Nephron (organoid): ENCODE results near the gene CABLES2.

Experiments
- H3K27ac Mint-ChIP-seq, 3 experiments: 2 replicates each; pipeline ENCODE4 v1.8.0; 2020; ENCODE audit warnings: mixed read lengths in 3 of 3, mild to moderate bottlenecking in 2 of 3, moderate library complexity in 1 of 3
- H3K27me3 Mint-ChIP-seq: 2 replicates; pipeline ENCODE4 v1.8.0; 2021; ENCODE audit warnings: low read depth, mild to moderate bottlenecking, moderate library complexity, mixed read lengths
- H3K36me3 Mint-ChIP-seq: 2 replicates; pipeline ENCODE4 v1.8.0; 2020; ENCODE audit warnings: low read depth, mixed read lengths
- H3K4me1 Mint-ChIP-seq: 2 replicates; pipeline ENCODE4 v1.8.0; 2020; ENCODE audit warnings: mixed read lengths
- H3K4me3 Mint-ChIP-seq, 3 experiments: 2 replicates each; pipeline ENCODE4 v1.8.0; 2020; ENCODE audit warnings: mild to moderate bottlenecking in 3 of 3, mixed read lengths in 3 of 3, moderate library complexity in 2 of 3
- H3K9me3 Mint-ChIP-seq: 2 replicates; pipeline ENCODE4 v1.8.0; 2020; ENCODE audit warnings: mixed read lengths
- TF ChIP-seq, protein P1 (sequence below), 3 experiments: fragments of 200-600 bp; sonication (generic); IDR thresholded peaks; one replicate each; pipeline ENCODE4 v1.5.0; 2021; ENCODE audit warnings: antibody characterized with exemption in 3 of 3; ENCODE audit not compliant: unreplicated experiment in 3 of 3

CABLES2 gene

DNA sequence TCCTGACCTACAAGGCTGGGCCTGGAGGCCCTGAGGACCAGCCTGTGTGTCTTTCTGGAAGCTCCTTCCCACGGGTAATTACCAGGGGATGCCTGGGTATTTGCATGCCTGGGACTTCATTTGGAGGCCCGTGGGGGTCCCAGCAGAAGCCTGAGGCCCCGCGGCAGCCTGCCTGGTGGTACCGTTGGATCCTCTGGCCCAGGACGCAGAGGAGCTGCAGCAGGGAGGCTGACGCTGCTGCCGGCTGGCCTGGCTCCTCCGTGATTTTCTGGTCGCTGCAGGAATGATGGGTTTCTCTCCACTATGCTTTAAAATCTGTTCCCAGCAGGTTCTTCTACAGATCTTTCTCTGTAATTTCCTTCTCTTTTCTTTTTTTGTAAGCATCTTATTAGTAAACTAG lies 6.5 kb downstream of the CABLES2 start:
- Mint-ChIP-seq H3K27me3 (no peaks in the 10 kb centered on the region), H3K9me3 (no peaks in the 10 kb centered on the region), H3K27ac (no peak overlapping the region), H3K4me3 (no peak overlapping the region), H3K36me3 (peaks cover 11% of the 10 kb centered on the region), H3K4me1 (peaks cover 5% of the 10 kb centered on the region)
- TF ChIP-seq, protein P1, sequence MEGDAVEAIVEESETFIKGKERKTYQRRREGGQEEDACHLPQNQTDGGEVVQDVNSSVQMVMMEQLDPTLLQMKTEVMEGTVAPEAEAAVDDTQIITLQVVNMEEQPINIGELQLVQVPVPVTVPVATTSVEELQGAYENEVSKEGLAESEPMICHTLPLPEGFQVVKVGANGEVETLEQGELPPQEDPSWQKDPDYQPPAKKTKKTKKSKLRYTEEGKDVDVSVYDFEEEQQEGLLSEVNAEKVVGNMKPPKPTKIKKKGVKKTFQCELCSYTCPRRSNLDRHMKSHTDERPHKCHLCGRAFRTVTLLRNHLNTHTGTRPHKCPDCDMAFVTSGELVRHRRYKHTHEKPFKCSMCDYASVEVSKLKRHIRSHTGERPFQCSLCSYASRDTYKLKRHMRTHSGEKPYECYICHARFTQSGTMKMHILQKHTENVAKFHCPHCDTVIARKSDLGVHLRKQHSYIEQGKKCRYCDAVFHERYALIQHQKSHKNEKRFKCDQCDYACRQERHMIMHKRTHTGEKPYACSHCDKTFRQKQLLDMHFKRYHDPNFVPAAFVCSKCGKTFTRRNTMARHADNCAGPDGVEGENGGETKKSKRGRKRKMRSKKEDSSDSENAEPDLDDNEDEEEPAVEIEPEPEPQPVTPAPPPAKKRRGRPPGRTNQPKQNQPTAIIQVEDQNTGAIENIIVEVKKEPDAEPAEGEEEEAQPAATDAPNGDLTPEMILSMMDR (IDR thresholded peaks at IDR 0.05; ENCODE audit: unreplicated experiment in 3 of 3), result no peak

DNA sequence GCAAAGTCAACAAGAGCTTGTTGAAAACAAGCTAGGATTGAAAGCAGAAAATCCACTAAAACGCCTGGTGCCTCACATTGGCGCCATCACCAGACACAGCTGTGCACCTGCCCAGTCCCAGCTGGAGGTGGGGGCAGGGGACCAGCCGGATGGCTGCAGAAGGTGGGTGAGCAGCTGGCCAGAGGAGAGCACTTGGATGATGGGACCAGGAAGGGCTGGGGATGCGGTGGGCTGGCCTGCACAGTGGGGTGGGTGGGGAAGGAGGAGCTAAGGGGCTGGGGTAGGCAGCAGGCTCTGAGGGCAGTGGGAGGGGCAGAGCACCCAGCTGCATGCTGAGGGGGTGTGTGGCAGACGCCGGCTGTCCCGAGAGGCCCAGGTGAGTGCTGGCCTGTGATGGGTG lies 7.1 kb downstream of the CABLES2 start:
- TF ChIP-seq, protein P1 (IDR thresholded peaks at IDR 0.05; ENCODE audit: unreplicated experiment in 3 of 3), result no peak
- Mint-ChIP-seq H3K36me3 (peaks cover 11% of the 10 kb centered on the region), H3K4me1 (peaks cover under 1% of the 10 kb centered on the region), H3K27me3 (no peaks in the 10 kb centered on the region), H3K4me3 (no peak overlapping the region), H3K9me3 (no peaks in the 10 kb centered on the region), H3K27ac (no peak overlapping the region)

DNA sequence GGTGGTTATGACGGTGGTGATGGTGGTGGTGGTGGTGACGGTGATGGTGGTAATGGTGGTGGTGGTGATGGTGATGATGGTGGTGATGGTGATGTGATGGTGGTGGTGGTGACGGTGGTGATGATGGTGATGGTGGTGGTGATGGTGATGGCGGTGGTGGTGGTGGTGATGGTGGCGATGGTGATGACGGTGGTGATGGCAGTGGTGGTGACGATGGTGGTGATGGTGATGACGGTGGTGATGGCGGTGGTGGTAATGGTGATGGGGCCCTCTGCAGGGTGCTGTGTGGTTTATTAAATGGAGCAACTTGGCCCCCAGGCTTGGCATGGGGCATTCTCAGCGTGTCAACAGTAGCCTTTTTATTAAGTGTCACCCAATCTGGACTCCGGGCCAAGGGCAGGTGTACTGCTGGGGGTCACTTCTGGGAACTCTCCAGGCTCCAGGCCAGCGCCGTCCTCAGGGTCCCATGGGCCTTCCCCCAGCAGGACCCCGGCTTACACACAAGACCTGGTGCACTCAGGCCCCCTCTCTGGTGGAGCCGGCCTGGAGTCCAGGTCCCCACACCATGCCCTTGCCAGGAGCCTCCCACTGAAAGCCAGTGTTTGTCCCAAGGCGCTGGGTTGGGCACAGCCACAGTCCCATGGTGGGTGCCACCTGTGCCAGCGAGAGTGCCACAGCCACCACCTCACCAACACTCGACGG lies 8.8 kb downstream of the CABLES2 start:
- peaks cover 11% of the 10 kb centered on the region for H3K36me3 Mint-ChIP-seq
- H3K27me3 Mint-ChIP-seq, result no peaks in the 10 kb centered on the region
- TF ChIP-seq, protein P1 (IDR thresholded peaks at IDR 0.05; ENCODE audit: unreplicated experiment in 3 of 3), result no peak
- no peak overlapping the region for H3K27ac Mint-ChIP-seq
- no peaks in the 10 kb centered on the region for H3K9me3 Mint-ChIP-seq
- H3K4me3 Mint-ChIP-seq, result no peak overlapping the region
- H3K4me1 Mint-ChIP-seq, result no peaks in the 10 kb centered on the region

DNA sequence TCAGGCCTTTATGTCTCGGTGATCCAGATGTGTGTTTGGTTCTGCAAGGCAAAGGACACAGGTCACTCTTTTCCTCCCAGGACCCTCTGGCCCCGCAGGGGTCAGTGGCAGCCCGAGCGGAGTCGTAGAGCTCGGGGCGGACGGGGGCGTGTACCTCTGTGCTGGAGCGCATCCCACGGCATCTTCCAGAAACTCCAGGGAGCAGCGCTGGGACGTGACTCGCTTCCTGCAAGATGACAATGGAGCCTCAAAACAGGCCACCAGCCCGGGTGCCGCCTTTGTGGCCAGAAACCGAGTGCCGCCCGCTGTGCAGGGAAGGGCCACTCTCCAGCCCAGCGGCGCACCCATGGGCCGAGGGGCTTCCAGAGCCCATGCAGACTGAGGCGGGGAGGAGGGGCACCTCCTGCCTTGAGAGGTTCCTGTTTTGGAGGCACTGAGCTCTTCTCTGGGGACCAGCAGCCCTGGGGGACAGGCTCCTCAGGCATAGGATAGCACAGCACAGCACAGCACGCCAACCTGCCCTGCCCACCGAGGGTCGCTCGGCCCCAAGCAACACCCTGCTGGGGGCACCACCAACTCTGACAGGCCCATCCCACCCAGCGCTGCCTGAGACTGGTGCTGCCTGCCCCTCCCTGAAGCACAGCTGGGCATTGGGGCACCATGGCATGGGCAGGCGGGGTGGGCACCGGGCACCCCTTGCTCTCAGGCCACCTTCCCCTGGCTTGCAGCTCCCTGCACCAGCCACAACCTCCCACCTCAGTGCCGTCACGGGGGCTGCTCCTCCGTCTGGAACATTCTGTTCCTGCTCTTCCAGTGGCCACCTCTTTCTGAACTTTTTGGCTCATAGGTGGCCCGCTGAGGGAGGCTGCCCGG lies 10.5 kb downstream of the CABLES2 start:
- H3K36me3 Mint-ChIP-seq, result peaks cover 11% of the 10 kb centered on the region
- H3K4me3 Mint-ChIP-seq, result no peak overlapping the region
- H3K9me3 Mint-ChIP-seq, result no peaks in the 10 kb centered on the region
- no peak overlapping the region for H3K27ac Mint-ChIP-seq
- no peaks in the 10 kb centered on the region for H3K4me1 Mint-ChIP-seq
- TF ChIP-seq, protein P1 (IDR thresholded peaks at IDR 0.05; ENCODE audit: unreplicated experiment in 3 of 3), result no peak
- H3K27me3 Mint-ChIP-seq, result no peaks in the 10 kb centered on the region

DNA sequence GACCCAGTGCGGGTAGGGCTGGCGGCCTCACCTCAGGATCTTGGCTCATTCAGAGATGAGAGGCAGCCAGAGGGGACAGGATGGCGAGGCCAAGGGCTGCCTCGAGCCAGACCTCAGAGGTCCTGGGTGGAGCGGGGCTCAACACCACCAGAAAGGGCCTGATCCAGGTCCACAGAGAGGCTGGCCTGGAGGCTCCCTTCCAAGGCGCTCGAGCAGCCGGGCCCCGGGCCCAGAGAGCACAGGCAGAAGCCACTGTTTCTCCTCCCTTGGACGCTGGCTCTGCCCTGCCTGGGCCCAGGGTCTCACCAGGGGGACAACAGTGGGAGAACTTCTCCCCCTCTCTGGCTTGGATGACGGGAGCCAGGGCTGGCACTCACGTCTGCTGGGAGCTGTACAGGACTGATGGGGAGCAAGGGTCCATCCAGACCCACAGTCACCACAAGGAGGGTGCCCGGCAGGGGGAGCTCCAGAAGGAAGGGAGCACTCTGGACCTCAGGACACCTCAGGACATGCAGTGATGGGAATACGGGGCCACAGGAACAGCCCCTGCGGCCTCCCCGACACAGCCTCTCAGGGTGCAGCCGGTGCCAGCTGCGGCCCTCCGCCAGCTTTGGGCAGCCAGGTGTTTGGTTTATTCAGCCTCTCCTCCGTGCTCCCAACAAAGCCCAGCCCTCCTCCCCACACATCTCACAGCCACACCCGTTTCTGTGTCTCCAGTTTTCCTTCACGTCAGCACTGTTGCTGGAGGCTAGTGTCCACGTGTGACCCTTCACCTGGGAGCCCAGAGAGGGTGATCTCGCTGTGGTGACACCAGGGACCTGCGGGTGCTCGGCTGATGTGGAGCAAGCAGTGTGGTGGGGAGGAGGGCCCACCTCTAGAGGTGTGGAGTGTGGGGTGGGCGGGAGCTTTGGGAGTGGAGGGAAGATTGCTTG lies 11.5 kb downstream of the CABLES2 start:
- Mint-ChIP-seq H3K27ac (no peak overlapping the region), H3K36me3 (peaks cover 8% of the 10 kb centered on the region), H3K4me1 (no peaks in the 10 kb centered on the region), H3K9me3 (no peaks in the 10 kb centered on the region), H3K27me3 (no peaks in the 10 kb centered on the region), H3K4me3 (no peak overlapping the region)
- TF ChIP-seq, protein P1 (IDR thresholded peaks at IDR 0.05; ENCODE audit: unreplicated experiment in 3 of 3), result no peak
